ENCODE data around the gene MAFB.

The MAFB gene

GRCh38 chr20:40680161-40680959, 8.7 kb downstream of the MAFB start:
- DNase-seq = no peak

- no peak for DNase-seq
These were observed 9.9 kb downstream of the MAFB start for GRCh38 chr20:40679184-40679583.

DNA sequence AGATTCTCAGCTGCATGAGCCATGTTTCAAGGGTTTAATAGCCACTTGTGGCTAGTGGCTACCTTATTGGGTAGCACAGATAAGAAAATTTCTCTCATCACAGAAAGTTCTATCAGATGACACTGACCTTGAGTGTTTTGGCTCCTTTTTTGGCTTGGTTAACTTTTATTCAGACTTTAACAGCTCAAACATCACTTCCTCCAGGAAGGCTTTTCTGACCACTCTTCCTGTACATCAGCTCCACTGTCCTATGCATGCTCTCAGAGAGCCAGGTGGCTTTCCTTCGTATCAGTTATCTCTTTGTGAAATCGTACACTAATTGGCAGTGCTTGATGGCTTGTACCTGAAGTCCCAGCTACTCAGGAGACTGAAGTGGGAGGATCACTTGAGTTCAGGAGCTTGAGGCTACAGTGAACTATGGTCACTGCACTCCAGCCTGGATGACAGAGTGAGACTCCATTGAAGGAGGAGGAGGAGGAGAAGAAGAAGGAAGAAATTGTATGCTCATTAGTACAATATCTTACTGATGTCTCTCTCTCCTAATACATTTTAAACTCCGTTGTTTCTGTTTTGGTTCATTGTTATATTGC, 10.7 kb downstream of the MAFB start:
- no peak for DNase-seq

- no peak for DNase-seq
These were observed 11.6 kb downstream of the MAFB start for GRCh38 chr20:40677343-40677924.

DNA sequence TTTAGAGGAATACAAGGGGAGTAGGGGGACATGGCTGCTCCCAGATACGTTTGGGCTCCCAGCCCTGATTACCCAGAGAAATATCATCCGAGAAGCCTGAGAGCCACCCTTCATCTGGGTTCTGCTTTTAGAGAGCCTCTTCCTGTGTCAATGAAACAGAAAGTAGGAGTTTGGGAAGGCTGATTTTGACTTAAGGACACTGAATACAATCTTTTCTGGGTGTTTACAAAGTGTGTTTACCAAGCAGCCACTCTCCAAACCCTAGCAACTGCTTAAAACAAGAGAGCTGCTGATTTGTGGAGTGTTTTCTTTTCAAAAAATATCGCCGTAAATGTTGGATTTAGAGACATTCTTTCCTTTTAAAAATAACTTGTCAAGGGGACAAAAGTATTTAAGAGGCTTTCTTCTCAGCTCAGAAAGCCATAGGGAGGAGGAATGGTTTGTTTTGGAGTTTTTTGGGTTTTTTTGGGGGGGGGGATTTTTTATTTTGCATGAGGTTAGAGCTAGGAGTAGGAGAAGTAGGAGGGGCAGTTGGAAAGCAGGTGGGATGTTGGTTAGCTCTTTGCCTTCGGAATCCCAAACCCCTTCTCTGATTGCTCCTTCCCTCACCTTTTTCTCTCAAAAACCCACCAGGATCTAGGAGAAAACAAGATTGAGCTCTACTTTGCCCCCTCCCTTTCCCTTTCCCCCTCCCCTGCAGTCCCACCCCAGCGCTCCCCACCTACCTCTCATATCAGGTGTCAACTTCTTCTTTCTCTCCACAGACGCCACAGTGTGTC, 12.4 kb downstream of the MAFB start:
- DNase-seq = no peak

DNA sequence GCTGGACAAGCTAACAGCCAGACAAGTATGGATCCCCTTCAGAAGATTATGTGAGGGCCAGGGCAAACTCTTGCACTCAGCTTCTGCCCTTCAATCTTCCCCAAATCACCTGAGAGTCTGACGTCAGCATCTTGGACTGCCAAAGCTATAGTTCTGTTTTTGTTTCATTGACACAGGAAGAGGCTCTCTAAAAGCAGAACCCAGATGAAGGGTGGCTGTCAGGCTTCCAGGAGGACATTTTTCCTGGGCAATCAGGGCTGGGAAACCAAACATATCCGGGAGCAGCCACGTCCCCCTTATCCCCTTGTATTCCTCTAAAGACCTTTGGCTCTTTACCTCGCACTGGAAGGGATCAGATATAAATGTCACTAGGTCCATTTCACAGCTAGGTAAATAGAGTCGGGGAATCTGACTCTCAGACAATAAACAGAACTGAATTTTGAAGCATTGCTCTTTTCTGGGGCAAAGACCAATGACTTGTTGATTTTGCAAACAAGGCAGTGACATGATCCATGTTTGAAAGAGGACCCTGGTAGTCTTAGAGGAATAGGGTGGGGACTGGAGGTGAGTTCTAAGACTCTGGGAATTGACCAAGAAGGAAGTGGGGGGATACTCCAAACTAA, 13.3 kb downstream of the MAFB start:
- DNase-seq = no peak

DNA sequence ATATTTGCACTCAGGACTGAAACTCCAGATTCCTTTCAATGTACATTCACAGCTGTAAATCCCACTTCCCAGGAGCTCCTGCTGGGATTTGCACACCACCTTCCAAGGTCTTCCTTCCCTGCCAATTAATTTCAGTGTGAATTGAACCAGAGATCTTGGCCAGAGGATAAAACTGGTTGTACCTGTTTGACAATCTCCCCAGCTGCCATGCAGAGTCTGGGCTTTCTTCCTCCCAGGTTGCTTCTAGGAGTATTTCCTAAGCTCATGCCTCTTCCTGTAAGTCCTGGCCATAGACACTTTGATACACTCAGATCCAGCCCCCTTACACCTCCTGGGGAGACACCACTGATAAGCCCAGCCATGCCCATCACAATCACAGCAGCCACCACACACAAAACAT, 15.6 kb downstream of the MAFB start:
- no peak for DNase-seq

DNA sequence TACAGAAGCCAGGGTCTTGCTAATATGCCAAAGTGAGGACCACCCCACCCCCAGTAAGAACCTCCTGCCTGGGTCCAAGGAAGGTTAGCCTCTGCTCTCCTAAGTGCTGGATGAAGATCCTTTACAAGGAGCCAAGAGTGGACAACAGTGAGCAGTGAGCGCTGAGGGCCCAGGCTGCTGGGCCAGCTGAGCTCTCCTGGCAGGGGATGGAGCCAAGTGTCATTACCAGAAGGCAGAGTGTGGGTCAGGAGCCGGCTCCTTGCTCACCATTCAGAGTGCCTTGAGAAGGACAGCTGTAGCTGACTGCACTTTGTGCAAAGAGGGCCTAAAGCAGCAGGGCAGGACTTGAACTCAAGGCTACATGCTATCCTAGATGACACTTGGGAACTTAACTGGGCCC, 16.9 kb downstream of the MAFB start:
- DNase-seq = no peak

DNA sequence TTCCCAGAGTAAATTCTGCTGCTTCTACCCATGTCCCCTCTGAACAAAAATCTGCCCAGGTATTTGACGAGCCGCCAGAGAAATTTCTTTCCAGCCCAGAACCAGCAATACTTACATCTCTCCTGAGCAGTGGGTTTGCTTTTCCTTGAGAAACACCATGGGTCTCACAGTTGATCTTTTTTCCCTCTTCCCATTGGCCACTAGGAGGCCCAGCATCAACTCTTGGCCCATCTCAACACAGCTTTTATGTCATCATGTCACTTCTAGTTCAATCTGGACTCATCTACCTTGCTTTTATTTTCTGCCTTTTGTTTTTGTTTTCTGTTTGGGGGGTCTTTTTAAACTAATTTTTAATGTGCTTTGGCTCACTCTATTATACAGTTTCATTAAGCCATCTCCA, 18.8 kb downstream of the MAFB start:
- DNase-seq = no peak

DNA sequence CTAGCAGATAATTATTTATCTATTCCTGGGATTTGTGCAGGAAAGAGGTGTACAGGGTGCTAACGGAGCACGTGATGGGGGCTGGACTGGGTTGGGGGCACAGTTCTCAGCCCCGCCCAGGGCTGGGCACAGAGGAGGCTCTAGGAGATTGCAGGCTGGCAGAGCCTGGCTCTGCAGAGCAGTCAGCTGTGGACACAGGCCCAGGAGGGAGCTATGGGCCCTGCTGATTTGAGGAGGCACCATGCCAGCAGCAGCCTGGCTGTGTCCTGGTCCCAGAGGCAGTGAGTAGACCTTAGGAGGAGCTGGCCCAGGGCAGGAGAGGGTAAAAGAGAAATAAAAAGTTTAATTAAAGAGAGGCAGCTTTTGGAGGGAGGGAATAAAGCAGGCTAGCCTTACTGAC, 19.3 kb downstream of the MAFB start:
- no peak for DNase-seq

DNA sequence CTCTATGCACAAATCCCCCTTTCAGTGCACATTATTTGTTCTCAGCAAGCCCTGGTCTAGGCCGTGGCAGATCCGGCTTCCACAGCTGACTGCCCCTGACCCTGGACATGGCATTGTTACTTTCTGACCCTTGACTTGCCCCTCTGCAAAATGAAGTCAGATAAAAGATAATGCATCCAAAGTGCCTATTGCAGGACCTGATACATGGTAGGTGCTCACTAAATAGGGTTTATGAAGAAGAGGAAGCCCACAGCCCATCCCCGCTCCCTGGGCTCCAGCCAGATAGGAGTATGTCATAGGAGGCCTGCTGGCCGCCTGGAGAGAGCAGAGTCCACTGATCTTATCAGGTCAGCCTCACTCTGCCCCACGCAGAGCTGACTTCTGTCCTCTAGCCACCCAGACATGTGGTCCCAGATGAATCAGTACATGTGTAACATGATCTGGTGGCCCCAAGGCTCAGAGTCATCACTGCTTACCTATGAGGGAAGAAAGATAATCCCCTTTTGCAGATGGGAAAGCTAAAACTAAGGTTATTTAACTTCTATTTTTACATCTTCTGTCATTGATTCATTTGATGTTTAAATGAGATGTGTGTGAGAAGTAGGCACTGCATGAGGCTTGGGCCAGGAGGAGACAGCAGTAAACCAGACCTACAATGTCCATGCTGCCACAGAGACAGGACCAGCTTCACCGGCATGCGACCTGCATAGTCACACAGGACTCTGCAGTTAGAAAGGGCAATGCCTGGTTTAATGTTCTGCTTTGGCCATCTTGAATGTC, 20.4 kb downstream of the MAFB start:
- peak; percentile 49 for DNase-seq

DNA sequence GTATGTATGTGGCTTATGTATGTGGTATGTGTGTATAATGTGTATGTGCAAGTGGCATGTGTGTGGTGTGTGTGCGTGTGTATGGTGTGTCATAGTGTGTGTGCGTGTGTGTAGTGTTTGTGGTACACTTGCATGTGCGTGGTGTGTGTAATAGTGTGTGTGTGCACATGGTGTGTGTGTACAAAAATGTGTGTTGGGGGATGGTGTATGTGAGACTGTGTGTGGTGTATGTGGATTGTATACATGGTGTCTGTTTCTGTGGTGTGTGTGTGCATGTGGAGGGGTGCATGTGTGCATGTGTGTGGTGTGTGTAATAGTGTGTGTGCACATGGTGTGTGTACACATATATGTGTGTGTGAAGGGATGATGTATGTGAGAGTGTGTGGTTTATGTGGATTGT, 21.5 kb downstream of the MAFB start:
- DNase-seq = no peak

GRCh38 chr20:40666336-40666735, 22.7 kb downstream of the MAFB start:
- no peak for DNase-seq

DNA sequence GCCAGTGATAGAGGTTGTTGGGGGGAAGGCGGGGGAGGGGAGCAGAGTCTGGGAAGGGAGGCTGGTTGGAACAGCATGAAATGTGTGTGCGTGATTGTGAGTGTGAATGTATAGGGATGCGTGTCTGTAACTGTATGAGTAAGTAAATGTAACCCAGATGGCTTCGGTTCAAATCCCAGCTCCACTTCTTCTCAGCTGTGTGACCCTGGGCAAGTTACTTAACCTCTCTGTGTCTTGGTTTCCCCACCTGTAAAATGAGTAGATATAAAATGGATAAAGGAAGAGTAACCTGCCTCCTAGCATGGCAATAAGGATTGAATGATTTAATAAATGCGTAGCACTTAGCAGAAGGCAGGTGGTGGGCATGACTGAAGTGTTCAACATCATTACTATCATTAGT, 24.1 kb downstream of the MAFB start:
- no peak for DNase-seq

DNA sequence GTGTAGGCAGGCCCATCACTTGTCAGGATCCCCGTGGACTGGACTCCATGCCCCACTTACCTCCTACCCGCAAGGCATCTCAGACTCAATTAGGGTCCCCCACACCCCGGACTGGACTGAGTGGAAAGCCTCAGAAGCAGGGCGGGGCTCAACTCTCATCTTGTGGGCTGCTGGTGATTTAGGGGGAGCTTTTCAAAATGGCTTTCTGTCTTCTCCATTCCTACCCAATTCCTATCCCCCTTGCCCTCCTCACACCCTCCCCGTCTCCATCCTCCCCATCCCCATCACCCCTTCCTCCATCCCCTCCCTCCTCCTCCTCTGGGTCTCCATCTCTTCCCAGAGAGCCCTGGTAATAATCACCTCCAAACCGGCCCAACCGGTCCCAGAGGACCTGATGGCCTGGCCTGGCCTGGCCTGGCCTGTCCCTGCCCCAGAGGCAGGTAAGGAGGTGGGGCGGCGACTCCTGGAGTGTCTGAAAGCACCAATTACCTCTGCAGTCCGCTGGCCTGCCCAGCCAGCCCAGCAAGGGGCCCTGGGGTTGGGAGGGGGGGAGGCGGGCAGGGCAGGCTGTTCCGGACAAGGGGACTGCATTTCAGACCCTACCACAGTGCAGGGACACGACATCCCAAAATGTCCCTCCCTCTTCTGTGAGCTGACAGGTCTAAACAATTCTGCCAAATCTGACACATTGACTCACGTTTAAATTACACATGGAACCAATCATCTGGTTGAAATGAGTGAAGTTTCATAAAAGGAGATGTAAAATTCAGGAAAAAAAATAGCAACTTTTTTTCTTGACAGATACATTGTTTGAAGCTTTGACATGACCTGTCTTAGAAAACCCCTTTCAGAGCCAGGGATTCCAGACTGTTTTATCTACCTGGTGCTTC, 24.8 kb downstream of the MAFB start:
- no peak for DNase-seq

GRCh38 chr20:40663304-40663790, 25.7 kb downstream of the MAFB start:
- DNase-seq = no peak

DNA sequence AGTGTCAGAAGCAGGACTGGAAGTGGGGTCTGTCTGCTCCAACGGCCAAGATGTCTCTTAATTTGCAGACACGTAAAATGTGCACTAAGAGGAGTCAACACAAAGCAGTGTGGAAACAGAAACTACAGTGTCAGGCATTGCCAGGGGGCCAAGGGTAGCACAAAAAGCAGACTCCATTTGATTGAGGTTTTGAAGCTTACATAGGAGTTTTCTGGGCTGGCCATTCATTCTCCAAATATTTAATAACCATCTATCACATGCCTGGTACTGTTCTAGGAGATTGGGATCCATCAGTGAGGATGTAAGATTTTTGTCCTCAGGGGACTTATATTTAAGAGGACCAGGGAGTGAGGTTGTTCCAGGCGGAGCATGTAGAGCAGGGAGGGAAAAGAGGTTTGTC, 29.5 kb downstream of the MAFB start:
- DNase-seq = no peak

GRCh38 chr20:40658509-40658908, 30.5 kb downstream of the MAFB start:
- no peak for DNase-seq

DNA sequence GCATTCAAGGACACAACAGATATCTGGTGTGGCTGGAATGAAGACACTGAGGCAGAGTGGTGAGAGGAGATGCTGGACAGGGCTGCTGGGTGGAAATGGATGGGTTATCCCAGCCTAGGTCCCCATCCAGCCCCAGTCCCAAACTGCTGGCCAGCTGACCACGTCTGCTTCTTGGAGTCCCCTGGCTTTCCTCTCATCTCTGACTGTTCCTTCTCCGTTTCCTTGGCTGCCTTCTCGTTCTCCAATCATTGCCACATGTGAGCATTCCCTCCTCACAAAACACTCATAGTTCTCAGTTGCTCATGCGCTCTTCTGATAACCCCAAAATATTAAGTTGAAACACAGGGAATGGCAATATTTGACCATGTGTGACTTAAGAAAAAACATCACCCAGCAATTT, 31.5 kb downstream of the MAFB start:
- DNase-seq = no peak

DNA sequence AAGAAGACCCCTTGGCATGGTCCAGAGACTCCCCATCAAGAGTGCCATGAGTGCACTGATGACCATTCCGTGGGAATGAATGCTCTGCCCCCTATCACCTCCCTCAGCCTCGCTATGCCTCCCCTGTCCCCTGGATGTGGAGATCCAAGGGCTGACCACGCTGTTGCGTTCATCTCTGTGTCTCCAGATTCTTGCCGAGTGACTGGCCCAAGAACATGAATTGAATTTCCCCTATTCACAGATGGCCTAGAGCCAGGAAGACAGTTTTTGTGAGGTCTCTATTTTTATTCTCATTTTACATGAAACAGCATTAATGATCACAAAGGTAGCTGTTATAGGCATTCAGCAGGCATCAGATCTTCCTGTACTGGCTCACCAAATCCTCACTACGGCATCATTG, 33.6 kb downstream of the MAFB start:
- peak; percentile 7 for DNase-seq

GRCh38 chr20:40654876-40655275, 34.2 kb downstream of the MAFB start:
- peak; percentile 35 for DNase-seq

Measured in fibroblast of skin of right quadriceps (primary cell).